ENCODE measurements around the gene AQR.
"Not testable (repeated sequence)": the region's sequence is repeated elsewhere in the genome, so short reads cannot be mapped to it uniquely, and the experiment has no call there.

Gene AQR

DNA sequence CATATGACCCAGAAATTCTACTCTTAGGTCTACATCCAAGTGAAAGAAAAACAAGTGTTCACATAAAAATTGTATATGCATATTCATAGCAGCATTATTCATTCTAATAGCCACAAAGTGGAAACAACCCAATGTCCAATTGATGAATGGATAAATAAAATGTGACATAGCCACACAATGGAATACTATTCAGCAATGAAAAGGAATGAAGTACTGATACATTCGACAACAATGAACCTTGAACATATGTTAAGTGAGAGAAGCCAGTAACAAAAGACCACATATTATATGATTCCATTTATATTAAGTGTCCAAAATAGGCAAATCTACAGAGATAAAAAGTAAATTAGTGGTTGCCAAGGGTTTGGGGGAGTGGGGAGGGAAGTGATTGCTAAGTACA, 104.0 kb downstream of the AQR start:
- no peak for DNase-seq

DNA sequence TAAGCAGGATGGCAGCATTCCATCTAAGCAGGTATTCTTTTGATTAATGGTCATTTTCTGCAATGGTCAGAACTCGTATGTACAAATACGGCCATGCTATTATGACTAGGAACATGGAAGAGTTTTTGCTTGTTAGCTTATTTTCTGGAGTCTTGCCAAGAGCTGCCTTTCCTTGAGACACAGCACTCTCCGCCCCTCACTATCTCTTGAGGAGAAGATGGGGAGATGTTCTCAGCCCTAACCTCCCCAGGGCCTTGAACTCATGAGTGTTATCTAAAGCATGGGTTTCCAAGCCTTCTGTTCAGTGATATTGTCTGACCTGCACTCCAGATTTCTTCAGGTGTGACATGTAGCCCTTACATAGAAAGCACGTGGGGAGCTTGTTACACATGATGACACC, 108.3 kb downstream of the AQR start:
- DNase-seq: no peak

DNA sequence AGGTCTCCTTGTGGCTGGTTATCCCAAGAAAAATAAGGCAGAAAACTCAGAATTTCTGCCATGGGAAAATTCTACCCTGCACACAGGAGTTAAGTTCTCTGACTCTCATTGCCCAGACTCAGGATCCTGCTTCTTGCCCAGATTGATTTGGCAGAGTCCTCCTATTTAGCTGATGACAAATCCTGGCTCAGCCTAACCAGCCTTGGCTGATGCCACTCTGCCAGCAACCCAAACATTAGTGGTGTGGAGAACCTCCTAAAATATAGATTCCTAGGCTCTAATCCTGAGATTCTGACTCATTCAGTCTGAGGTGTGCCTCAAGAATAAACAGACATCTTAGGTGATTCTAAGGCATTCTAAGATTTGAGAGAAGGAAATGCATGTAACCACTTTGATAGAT, 113.6 kb downstream of the AQR start:
- no peak for DNase-seq

DNA sequence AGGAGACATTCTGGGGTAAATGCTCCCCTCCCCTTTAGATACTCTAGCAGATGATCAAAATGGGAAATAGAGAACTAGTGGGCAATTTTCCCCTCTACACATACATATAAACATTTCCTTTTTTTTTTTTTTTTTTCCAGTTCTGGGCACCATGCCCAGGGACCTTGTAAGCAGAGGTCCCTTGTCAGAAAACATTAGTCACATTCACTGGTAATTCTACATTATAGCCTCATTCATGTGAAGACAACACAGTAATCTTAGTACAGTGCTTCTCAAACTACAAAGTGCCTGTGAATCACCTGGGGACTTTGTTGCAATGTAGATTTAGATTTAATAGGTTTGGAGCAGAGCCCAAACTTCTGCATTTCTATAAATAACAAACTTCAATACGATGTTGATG, 114.1 kb downstream of the AQR start:
- peak; percentile 5 for DNase-seq

DNA sequence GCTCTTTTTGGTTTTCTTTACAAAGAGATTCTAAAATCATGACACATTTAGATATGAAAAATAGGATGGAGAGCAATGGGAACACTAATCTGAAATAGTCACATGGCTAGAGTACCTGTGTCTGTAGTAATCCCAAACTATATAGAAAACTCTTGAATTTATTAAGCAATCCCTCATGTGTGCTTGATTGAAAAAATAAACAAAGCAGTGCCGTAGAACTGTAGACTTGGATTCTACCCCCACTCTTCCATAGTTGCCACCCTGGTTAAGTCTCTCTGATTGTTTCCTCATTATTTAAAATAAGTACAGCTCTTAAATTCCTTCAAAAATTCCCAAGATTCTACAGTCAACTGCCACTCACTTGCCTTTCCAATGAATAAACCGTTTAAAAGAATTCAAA, 115.3 kb downstream of the AQR start:
- no peak for DNase-seq

DNA sequence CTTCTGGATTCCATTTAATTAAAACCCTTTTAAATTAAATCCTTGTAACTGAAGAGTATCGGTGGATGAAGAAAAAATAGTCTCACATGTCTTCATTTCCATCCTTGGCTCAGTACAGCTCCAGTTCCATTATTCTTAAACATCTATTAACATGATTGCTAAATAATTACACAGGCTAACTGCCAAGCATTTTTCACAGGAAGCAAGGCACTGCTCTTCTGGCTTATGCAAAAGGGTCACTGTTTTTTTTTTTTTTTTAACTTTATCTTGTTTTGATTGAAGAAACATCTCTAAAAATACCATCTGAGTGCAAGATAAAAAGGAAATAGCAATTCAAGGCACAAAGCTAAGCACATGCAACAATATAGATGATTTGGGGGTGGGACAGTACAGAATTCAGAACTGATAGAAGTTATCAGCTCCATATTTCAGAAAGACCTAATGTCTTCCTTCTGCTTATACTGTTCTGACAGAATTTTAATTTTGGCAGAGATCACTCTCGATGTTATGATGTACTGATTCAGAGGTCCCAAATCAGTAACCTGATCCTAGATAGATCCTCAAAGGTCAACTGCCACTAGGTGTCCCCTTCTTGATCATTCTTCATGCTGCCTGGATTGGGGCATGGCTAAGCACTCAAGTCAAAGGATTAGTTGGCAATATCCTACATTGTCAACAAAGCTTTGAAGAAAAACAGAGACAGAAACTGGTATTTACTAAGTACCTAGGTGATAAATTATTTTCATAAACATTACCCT, 116.4 kb downstream of the AQR start:
- DNase-seq: no peak

DNA sequence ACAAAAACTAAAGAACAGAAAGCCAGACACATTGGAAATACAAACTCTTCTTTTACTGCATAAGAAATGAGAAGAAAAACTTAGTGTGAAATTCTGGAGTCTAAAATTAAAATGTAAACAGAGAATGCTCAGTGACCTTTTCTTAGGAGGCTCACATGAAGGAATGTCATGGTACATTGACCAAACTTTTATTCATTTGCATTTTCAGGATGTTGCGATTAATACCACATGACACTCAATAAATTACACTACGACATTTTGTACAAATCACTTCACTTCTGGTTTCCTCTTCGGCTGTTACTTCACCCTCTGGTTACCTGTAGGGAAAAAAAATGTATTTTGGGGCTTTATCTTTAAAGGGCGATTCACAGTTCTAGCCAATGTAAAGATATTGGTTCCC, 117.8 kb downstream of the AQR start:
- DNase-seq: no peak

DNA sequence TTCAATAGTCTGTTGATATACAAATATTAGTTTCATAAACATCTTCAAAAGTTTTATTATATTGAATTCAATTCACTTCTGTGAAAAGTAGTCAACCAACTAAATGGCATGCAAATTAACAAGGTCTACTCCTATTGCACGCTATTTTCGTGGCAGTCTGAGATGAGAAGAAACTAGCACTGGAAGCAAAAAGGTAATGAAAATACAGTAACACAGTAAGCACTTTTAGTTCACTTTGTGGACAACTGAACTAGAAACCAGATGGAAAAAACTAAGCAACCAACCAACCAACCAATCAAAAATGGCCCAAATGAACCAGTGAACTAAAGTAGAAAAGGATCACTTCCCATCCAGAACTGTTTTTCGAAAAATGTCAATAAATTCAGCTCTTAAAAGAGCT, 118.5 kb downstream of the AQR start:
- DNase-seq: no peak

DNA sequence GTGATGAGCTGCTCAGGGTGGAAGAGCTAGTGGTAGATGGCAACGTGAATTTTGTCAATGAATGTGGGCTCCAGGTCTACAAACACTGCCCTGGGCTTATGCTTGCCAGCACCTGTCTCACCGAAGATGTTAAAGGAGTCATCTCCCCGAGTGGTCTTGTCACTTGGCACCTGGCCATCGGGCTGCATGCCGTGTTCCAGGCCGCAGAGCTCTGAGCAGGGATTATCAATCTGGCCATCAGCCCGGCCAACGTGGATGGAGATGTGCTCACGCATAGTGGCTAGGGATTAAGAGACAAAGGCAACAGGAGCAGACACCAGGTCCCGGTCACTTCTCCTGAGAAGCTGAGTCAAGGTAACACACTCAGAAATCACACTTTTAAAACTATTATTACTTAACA, 119.4 kb downstream of the AQR start:
- DNase-seq: no peak

DNA sequence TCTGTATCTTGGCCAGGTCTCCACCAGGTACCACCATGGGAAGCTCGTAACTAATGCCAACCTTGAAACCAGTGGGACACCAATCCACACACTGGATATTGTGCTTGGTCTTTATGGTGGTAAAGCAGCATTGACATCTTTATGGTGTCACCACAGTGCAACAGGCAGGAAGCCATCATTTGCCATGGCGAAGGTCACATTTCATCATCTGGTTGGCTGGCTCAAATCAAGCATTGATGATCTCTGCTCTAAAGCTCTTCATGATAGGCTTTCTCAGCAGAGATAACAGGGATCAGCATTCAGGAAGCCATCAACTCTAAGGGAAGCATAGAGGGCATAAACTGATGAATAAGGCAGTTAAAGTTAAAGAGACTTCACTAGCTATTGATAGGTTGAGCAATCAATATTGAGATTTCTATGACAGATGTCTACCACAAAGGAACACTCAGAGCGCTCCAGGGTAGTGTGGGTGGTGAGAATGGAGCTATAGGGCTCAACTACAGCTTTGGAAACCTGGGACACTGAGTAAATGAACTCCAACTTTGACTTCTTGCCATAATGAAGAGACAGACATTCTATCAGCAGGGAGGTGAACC, 120.1 kb downstream of the AQR start:
- DNase-seq: no peak

DNA sequence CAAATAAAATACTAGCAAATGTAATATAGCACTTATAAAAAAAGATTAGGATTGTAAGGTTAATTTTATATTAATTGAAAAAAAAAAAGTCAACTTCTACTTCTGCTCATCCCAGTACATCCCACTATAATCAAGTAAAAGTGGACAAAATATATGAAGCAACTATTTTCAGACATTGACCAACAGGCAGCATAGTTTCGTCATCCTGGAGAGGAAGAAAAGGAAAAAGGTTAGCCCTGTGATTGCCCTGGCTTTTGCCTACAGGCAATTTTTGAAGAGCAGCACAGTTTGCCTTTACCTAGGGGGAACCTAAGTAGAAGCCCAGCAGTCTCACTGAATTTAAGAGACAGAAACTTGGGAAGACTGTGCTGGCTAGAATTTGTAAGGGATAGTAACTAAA, 121.9 kb downstream of the AQR start:
- no peak for DNase-seq

DNA sequence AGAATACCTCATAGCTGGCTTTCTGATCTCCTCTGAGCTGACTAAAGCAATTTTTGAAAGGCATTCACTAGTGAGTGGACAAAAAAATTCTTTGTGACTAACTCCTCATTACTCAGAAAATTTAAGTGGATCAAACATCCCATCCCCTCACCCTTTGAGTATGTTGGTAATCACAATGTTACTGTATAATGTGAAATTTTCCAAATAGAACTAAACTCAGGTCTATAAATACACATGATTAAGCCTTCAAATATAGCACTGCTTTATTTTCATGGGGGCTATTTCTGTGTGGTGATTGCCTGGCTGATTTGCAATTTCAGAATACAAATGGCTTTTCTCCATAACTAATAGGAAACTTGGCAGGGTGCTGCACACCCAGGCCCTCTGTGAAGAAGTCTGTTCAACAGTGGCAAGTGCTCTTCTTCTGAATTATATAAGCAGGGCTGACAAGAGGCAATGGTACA, 128.2 kb downstream of the AQR start:
- no peak for DNase-seq

DNA sequence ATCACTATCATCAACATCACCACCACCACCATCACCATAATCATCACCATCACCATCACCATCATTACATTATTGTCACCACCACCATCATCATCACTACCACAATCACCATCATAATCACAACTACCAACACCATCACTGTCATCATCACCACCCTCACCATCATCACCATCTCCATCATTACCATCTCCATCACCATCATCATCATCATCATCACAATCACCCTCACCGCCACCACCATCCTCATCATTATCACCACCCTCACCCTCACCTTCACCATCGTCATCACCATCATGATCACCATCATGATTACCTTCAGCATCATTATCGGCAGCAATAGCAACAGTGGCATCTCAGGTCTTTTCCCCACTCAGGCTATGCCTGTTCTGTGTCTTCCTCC, 131.3 kb downstream of the AQR start:
- DNase-seq: no peak

DNA sequence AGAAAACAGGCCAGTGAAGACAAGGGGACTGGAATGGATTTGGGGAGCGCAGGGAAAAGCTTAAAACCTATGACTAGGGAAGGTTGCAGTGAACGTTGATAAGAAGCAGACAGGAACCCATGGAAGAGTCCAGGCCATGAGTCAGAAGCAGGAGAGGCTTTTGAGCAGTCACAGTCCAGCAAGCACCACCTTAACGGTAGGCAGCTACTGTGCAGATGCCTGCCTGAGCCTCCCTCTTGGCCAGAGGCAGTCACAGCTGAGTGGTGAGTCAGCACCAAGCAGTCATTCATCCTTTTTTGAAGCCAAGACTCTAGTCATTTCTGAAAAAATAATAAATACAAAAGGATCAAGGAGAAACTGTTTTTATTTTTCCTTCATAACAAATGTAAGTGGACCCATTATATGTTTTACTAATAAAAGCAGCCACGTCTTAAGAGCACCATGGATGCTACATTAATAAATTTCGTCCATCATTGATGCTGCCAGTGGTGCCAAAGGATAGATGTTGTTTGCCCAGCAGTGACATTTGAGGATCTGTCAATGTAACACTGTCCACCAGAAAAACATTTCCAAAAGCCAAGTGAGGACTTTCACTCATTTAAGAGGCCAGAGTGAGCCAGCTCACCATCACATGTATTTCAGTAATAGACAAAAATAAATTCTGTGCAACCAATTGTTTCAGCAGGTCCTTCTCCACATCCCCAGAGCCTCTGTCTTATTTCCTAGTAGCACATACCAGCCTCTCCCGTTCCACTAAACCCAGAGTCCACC, 132.1 kb downstream of the AQR start:
- no peak for DNase-seq

DNA sequence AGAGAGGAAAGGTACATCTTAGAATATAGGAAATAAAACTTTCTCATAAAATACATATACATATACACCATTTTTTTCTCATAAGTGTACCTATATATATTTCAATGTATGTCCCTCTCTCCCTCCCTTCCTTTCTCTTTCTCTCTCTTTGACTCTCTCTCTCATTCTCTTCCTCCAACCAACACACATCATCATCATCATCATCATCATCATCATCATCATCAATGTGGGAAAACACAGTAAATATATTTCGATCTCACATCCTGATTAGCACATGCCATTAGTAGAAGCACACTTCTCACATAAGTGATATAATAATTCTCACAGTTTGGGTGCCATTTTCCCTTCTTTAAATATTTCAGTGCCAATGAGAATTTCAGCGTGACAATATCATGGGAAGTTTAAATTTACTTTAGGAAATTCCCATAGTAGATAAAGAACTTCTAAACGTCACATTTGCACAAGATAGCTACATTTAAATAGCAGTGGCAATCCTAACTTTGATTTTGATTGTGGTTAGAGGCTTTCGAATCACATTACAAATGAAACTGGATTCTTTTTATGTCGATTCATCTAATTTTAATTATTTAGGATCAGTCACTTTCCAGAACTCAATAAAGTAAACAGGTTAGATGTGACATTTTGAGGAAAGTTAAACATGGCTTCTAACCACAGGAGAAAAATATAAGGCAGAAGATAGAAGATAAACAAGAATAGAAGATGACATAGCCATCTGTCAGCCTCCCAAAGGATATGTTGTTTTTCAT, 141.2 kb downstream of the AQR start:
- DNase-seq: no peak

DNA sequence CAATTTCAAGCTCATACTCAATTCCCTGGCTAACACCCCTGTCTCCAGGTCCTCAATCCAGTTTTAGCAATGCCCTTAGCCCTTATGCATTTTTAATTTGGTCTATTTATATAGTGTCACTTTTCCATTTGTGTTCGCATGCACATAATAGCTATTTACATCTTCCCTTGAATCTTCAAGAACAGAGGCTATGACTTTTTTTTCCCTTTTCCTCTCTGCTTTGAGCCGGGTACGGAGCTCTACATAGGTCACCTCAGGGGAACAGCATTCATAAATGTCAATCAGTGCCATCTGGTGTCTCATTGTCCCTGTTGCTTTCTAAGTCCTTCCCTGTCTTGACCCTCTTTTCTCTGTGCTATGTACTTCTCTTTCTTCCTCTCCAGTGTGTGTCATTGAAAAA, 147.7 kb downstream of the AQR start:
- DNase-seq: no peak

DNA sequence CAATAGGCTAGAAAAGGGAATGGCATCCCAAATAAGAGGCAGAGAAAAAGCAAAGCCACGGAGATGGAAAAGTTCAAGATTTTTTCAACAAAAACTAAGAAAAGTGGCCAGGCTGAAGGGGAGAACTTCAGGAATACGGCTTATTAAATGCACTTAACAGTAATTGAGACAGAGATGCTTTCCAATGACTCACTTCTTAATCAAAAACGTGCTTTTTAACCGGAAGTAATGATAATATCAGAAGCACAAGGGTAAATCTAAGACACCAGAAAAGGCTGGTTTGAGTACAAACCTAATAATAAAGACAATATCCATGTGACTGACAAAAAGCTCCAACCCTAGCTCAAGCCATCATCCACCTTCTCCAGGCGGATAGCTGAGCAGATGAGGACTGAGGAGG, 149.4 kb downstream of the AQR start:
- no peak for DNase-seq

DNA sequence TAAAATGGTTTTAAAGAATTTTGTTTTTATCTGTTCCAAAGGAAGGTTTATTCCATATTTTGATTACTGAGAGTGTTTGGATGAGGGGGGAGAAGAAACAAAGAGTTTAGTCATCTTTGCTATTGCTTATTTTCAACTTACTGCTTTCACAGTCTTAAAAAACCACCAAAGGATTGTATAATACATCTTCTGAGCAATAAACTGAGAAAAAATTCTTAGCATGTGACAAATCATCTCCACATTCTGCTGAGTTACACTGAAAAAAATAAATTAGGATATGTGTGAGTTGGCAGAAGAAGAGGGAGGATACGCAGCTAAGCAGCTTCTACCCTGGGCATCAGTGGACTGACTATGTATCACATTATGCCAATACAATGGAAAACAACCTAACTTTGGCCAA, 151.0 kb downstream of the AQR start:
- DNase-seq: no peak

DNA sequence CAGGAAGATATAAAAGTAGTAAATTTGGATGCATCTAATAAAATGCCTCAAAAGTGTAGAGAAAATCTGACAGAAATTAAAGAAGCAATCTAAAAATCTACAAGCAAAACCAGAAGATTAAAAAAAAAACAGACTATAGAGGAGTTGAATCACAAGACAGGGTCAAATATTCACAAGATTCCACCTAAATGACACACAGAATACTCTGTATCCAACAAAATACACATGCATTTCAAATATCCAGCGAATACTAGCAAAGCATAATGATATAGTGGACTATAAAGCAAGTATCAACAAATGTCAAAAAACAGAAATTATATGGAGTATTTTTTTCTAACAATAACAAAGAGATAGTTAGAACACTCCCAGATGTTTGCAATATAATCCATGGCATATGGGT, 153.7 kb downstream of the AQR start:
- no peak for DNase-seq

DNA sequence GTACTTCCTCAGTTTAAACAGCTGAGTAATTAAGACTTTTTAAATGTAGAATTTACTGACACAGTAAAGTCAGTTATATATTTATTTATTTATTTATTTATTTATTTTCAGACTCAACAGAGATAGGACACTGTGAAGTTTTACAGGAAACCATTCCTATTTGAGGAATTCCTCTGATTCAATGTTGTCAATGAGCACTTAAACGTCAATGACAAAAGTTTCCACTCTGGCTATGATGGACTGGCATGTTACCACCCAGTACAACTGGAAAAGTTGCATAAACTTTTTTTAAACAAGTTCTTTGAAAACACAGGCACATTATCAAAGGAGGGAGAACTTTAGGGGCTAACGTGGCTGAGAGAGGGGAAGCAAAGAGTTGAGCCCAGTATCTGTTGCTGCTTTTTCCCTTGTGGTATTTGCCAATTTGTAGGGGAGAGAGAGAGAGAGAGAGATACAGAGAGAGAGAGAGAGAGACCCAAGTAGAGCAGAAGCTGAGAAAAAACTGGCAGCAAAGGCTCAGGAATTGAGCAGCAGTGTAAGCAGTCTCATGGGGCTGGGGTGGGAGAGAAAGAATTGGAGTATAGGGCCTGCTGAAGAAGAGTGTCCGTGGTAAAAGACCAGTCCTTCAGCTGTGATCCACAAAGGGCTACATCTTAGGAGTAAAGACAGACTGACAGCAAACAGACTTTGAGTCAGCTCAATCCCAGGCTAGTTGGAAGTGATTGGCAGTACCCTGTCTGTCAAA, 155.9 kb downstream of the AQR start:
- no peak for DNase-seq

DNA sequence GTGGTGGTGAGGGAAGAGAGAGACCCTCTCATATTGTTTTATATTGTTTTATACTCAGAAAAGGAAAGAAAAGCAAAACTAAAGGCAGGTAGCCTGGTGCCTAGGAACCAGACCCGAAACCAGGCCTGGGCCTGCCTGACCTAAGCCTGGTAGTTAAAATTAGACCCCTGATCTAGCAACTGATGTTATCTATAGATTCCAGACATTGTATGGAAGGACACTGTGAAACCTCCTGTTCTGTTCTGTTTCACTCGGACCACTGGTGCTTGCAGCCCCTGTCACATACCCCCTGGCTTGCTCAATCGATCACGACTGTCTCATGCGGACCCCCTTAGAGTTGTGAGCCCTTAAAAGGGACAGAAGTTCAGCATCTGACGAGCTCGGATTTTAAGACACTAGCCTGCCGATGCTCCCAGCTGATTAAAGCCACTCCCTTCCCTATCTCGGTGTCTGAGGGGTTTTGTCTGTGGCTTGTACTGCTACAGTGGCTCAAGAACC, 156.6 kb downstream of the AQR start:
- DNase-seq: not testable (repeated sequence)

DNA sequence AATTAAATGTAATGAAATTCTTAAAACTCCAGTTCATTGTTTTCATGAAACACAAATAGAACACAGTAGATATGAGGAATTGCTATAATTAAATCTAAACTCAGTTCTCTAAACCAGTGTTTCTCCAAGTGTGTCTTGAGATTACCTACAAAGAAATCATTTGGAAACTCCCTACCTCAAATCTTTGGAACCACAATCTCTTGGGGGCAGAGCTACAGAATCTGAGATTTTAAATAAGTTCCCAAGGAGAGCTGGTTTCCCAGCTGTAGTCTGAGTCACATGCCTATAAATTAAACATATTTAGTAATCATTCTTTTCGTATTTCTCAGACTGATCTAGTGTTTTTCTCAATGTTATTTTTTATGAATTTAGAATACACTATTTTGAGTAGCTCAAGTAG, 157.2 kb downstream of the AQR start:
- DNase-seq: no peak

Data from NCI-H1092 treated with DMSO at 0.1 percent for 48 hours (cell line).